Measurements from ENCODE around the gene GDPD4.

GDPD4 gene

DNA sequence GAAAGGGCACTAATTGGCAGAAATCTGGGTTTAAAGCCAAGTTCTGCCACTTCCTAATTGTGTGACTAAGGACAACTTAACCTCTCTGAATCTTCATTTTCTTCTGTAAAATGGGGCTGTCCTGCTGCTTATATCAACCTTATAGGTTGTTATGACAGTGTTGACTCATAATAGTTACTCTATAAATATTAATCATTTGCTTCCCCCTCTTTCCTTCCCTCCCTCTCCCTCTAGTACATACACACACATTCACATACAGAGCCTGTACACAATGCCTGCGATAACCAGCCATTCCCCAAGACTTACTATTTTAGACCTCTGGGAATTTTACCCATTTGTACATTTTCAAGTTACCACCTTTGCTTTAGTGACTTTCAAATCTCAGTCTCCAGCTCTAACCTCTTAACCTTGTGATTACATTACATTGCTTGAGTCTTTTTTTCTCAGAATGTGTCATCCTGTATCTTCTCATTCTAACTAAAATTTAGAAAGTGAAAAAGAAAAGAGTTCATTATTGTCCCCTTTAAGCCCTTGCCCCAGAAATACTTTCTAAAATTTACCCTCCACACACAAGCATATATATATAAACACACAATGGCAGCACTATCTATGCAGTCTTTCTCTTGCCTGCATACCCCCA is 31.9 kb downstream of the GDPD4 start:
- Histone ChIP-seq H3K9ac (ENCODE audit: low read length) (no peak overlapping the region), H3K27ac (ENCODE audit: low read depth, low read length) (no peak overlapping the region), H3K4me1 (ENCODE audit: control insufficient read depth, insufficient read depth, low read length) (no peaks in the 10 kb centered on the region), H3K4me3 (ENCODE audit: low read depth, low read length) (no peak overlapping the region), H3K27me3 (ENCODE audit: control insufficient read depth, insufficient read depth, low read length) (no peaks in the 10 kb centered on the region), H3K9me3 (ENCODE audit: control insufficient read depth, insufficient read depth, low read depth, low read length) (no peaks in the 10 kb centered on the region), H3K36me3 (ENCODE audit: control insufficient read depth, insufficient read depth, low read length) (no peaks in the 10 kb centered on the region)

- 0 out of 2 replicates have a peak, but pooled peaks cover 2% of the 10 kb centered on the region for H3K9me3 ChIP-seq (ENCODE audit: control insufficient read depth, insufficient read depth, low read depth, low read length)
- H3K4me1 ChIP-seq (ENCODE audit: control insufficient read depth, insufficient read depth, low read length) = no peaks in the 10 kb centered on the region
- no peak overlapping the region for H3K9ac ChIP-seq (ENCODE audit: low read length)
- no peaks in the 10 kb centered on the region for H3K27me3 ChIP-seq (ENCODE audit: control insufficient read depth, insufficient read depth, low read length)
- no peak overlapping the region for H3K4me3 ChIP-seq (ENCODE audit: low read depth, low read length)
- no peaks in the 10 kb centered on the region for H3K36me3 ChIP-seq (ENCODE audit: control insufficient read depth, insufficient read depth, low read length)
- no peak overlapping the region for H3K27ac ChIP-seq (ENCODE audit: low read depth, low read length)
Measured at GRCh38 chr11:77267962-77268361, 33.5 kb downstream of the GDPD4 start.

- H3K9me3 ChIP-seq (ENCODE audit: control insufficient read depth, insufficient read depth, low read depth, low read length) = peaks cover 2% of the 10 kb centered on the region; the same call in 1 of the 2 replicates
- H3K36me3 ChIP-seq (ENCODE audit: control insufficient read depth, insufficient read depth, low read length) = no peaks in the 10 kb centered on the region
- no peak overlapping the region for H3K4me3 ChIP-seq (ENCODE audit: low read depth, low read length)
- no peak overlapping the region for H3K9ac ChIP-seq (ENCODE audit: low read length)
- H3K4me1 ChIP-seq (ENCODE audit: control insufficient read depth, insufficient read depth, low read length) = 0 out of 2 replicates have a peak, but pooled peaks cover 4% of the 10 kb centered on the region
- H3K27ac ChIP-seq (ENCODE audit: low read depth, low read length) = no peak overlapping the region
- no peaks in the 10 kb centered on the region for H3K27me3 ChIP-seq (ENCODE audit: control insufficient read depth, insufficient read depth, low read length)
Measured at GRCh38 chr11:77266766-77267165, 34.7 kb downstream of the GDPD4 start.

DNA sequence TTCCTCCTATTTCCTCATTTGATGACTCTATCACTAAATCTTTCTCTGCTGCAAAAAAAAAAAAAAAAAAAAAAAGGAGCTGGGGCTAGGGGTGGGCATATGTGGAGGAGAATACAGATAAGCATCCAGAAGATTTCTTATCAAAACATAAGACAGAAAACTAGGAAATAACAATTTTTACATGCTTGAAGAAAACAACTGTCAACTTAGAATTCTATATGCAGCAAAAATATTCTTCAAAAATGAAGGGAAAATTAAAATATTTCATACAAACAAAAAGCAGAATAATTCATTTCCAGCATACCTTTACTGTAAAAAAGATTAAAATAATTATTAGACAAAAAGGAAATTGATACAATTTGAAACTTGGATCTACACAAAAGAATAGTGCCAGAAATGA is 38.7 kb downstream of the GDPD4 start:
- peaks cover 2% of the 10 kb centered on the region; the same call in 1 of the 2 replicates for H3K9me3 ChIP-seq (ENCODE audit: control insufficient read depth, insufficient read depth, low read depth, low read length)
- no peak overlapping the region for H3K27ac ChIP-seq (ENCODE audit: low read depth, low read length)
- no peaks in the 10 kb centered on the region for H3K36me3 ChIP-seq (ENCODE audit: control insufficient read depth, insufficient read depth, low read length)
- no peak overlapping the region for H3K4me3 ChIP-seq (ENCODE audit: low read depth, low read length)
- H3K27me3 ChIP-seq (ENCODE audit: control insufficient read depth, insufficient read depth, low read length) = no peaks in the 10 kb centered on the region
- 0 out of 2 replicates have a peak, but pooled peaks cover 5% of the 10 kb centered on the region for H3K4me1 ChIP-seq (ENCODE audit: control insufficient read depth, insufficient read depth, low read length)
- no peak overlapping the region for H3K9ac ChIP-seq (ENCODE audit: low read length)

DNA sequence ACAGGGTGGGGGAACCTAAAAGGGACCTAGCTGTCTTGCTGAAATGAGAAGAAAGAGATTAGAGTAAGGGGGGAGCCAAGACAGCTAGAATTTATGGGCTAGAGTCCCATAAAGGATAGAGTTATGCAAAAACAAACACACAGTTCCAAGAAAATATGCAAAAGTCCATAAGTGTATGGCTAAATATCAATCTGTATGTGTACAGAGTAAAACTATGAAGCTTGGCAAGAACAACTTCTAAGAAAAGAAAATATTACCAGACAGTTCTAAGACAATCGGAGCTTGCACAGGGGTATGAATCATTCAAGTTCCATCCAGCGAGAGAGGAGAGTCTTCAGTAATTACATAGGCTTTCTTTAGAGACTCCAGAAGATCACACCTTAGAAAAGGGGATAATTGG is 41.8 kb downstream of the GDPD4 start:
- Histone ChIP-seq H3K27ac (ENCODE audit: low read depth, low read length) (no peak overlapping the region), H3K9me3 (ENCODE audit: control insufficient read depth, insufficient read depth, low read depth, low read length) (peaks cover 2% of the 10 kb centered on the region; the same call in 1 of the 2 replicates), H3K36me3 (ENCODE audit: control insufficient read depth, insufficient read depth, low read length) (no peaks in the 10 kb centered on the region), H3K4me1 (ENCODE audit: control insufficient read depth, insufficient read depth, low read length) (0 out of 2 replicates have a peak, but pooled peaks cover 5% of the 10 kb centered on the region), H3K9ac (ENCODE audit: low read length) (no peak overlapping the region), H3K4me3 (ENCODE audit: low read depth, low read length) (no peak overlapping the region), H3K27me3 (ENCODE audit: control insufficient read depth, insufficient read depth, low read length) (no peaks in the 10 kb centered on the region)

DNA sequence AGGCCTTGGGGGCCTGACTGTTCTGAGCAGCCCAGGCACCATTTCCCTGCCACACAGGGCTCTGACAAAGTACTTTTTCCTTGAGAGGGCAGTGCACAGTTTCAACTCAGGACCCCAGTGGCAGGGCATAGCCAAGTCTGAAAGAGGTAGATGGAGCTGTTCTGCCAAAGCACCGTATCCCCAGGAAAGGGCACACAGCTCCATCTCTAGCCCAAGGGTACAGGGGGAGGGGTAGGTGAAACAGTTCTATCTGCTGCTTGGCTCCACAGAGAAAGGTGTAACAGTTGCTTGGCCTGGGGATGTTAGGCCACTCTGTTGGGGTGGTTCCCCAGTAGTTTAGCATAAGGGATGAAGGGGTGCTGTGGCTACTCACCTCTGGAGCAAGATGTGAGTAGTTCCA is 47.8 kb downstream of the GDPD4 start:
- no peak overlapping the region for H3K4me3 ChIP-seq (ENCODE audit: low read depth, low read length)
- H3K27ac ChIP-seq (ENCODE audit: low read depth, low read length) = no peak overlapping the region
- H3K9ac ChIP-seq (ENCODE audit: low read length) = no peak overlapping the region
- no peaks in the 10 kb centered on the region for H3K27me3 ChIP-seq (ENCODE audit: control insufficient read depth, insufficient read depth, low read length)
- no peaks in the 10 kb centered on the region for H3K9me3 ChIP-seq (ENCODE audit: control insufficient read depth, insufficient read depth, low read depth, low read length)
- no peaks in the 10 kb centered on the region for H3K4me1 ChIP-seq (ENCODE audit: control insufficient read depth, insufficient read depth, low read length)
- no peaks in the 10 kb centered on the region for H3K36me3 ChIP-seq (ENCODE audit: control insufficient read depth, insufficient read depth, low read length)

DNA sequence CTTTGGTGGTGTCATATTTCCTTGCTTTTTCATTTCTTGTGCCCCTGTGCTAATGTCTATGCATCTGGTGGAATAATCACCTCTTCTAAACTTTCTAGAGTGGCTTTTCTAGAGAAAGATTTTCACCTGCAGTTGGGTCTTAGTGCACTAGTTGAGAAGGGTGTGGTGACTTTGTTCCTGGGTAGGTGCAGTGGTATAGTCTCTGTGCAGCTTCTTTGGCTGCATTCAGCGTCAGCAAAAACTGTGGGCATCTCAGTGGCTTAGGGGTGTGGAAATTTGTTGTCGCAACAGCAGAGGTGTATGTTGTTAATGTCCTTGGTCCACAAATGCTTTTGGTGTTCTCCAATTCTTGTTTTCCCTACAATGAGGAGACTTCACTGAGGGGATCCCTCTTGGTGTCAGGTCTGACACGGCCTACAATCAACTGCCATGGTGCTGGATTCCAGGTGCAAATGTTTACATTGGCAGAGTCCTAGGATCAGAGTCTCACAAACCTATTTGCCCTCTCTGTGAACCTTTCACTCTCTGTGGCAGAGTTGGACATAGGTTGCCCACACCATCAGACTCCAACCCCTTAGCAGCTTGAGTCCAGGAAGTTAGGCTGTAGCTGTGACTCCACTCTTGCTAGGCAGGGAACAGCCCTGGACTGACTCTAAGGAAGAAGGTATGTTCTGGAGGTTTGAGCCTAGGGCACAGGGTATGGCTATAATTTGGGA is 48.8 kb downstream of the GDPD4 start:
- H3K9ac ChIP-seq (ENCODE audit: low read length) = no peak overlapping the region
- no peaks in the 10 kb centered on the region for H3K4me1 ChIP-seq (ENCODE audit: control insufficient read depth, insufficient read depth, low read length)
- H3K27ac ChIP-seq (ENCODE audit: low read depth, low read length) = no peak overlapping the region
- H3K9me3 ChIP-seq (ENCODE audit: control insufficient read depth, insufficient read depth, low read depth, low read length) = no peaks in the 10 kb centered on the region
- no peak overlapping the region for H3K4me3 ChIP-seq (ENCODE audit: low read depth, low read length)
- H3K36me3 ChIP-seq (ENCODE audit: control insufficient read depth, insufficient read depth, low read length) = no peaks in the 10 kb centered on the region
- H3K27me3 ChIP-seq (ENCODE audit: control insufficient read depth, insufficient read depth, low read length) = no peaks in the 10 kb centered on the region

GRCh38 chr11:77250881-77251640 is 50.4 kb downstream of the GDPD4 start:
- H3K27ac ChIP-seq (ENCODE audit: low read depth, low read length) = no peak overlapping the region
- no peaks in the 10 kb centered on the region for H3K4me1 ChIP-seq (ENCODE audit: control insufficient read depth, insufficient read depth, low read length)
- no peak overlapping the region for H3K9ac ChIP-seq (ENCODE audit: low read length)
- H3K9me3 ChIP-seq (ENCODE audit: control insufficient read depth, insufficient read depth, low read depth, low read length) = no peaks in the 10 kb centered on the region
- no peaks in the 10 kb centered on the region for H3K36me3 ChIP-seq (ENCODE audit: control insufficient read depth, insufficient read depth, low read length)
- H3K4me3 ChIP-seq (ENCODE audit: low read depth, low read length) = no peak overlapping the region
- H3K27me3 ChIP-seq (ENCODE audit: control insufficient read depth, insufficient read depth, low read length) = no peaks in the 10 kb centered on the region

DNA sequence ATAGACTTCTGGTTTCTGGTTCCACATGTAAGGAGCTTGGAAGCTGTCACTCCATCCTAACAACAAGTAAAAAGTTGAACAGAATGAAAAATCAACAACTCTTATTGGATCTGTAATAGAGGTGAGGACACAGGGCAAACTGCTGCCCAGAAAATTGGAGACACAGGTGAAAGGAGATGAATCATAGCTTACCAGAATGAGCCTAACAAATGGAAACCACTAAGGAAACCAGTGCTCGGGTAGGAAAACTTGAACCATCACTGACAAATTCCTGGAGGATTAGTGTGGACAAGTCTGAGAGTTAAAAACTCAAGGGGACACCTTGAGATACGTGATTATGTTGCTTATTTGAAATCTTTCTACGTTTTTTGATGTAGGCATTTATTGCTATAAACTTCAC is 52.1 kb downstream of the GDPD4 start:
- Histone ChIP-seq H3K9ac (ENCODE audit: low read length) (no peak overlapping the region), H3K27me3 (ENCODE audit: control insufficient read depth, insufficient read depth, low read length) (no peaks in the 10 kb centered on the region), H3K27ac (ENCODE audit: low read depth, low read length) (no peak overlapping the region), H3K4me3 (ENCODE audit: low read depth, low read length) (no peak overlapping the region), H3K4me1 (ENCODE audit: control insufficient read depth, insufficient read depth, low read length) (no peaks in the 10 kb centered on the region), H3K9me3 (ENCODE audit: control insufficient read depth, insufficient read depth, low read depth, low read length) (no peaks in the 10 kb centered on the region), H3K36me3 (ENCODE audit: control insufficient read depth, insufficient read depth, low read length) (no peaks in the 10 kb centered on the region)

DNA sequence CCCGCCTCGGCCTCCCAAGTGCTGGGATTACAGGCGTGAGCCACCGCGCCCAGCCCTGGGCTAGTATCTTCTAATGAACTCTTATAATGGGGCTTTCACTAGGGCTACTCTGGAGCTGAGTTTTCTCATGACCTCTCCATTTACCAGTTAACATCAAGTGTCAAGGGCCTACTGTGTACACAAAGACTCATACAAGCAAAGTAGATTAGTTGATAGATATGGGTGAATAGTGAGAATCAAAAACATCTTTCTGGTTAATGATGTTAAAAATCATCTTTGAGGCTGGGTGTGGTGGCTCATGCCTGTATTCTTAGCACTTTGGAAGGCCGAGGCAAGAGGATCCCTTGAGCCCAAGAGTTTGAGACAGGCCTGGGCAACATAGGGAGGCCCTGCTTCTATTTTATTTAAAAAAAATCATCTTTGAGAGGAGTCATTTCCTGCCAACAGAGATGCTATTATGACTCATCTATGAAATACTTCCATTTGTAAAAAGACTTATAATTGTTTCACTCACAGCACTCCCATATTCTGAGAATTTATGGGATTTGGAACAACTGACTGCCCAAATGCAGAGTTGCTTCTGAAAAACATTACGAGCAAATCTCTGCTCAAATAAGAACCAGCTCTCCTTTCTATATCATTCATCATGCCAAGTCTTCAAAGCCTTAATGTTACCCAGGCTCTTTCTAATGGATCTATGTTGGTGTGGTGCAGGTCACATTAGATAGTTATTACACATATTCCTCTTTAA is 57.0 kb downstream of the GDPD4 start:
- H3K36me3 ChIP-seq (ENCODE audit: control insufficient read depth, insufficient read depth, low read length) = no peaks in the 10 kb centered on the region
- no peak overlapping the region for H3K4me3 ChIP-seq (ENCODE audit: low read depth, low read length)
- H3K9ac ChIP-seq (ENCODE audit: low read length) = no peak overlapping the region
- H3K27ac ChIP-seq (ENCODE audit: low read depth, low read length) = no peak overlapping the region
- no peaks in the 10 kb centered on the region for H3K4me1 ChIP-seq (ENCODE audit: control insufficient read depth, insufficient read depth, low read length)
- no peaks in the 10 kb centered on the region for H3K9me3 ChIP-seq (ENCODE audit: control insufficient read depth, insufficient read depth, low read depth, low read length)
- H3K27me3 ChIP-seq (ENCODE audit: control insufficient read depth, insufficient read depth, low read length) = no peaks in the 10 kb centered on the region
